Upper lobe of left lung (tissue), 6 donors: ENCODE data around the gene CDC34. TPM values are rescaled to one million over a fixed set of nuclear protein-coding genes. Genes with fewer than 3 reads are reported as not detected.

Source experiments
- ATAC-seq, 2 donors: fragments of 200-7000 bp; cut with Tn5 transposase; one replicate each; pipeline ENCODE4 v1.9.1; 2022; ENCODE audit warnings: mild to moderate bottlenecking in 2 of 2, moderate library complexity in 2 of 2; ENCODE audit not compliant: low FRiP score in 2 of 2
- DNase-seq, 2 donors: peaks; one replicate each; pipeline ENCODE4 v3.0.0-alpha.2; 2019 to 2020
- H3K27ac ChIP-seq, 4 donors: fragments of 200-600 bp; sonication (generic); one replicate each; pipeline ENCODE4 v1.5.1; 2016 to 2019
- H3K27me3 ChIP-seq, 4 donors: fragments of 200-600 bp; sonication (generic); one replicate each; pipeline ENCODE4 v1.5.1; 2017 to 2019
- H3K36me3 ChIP-seq, 4 donors: fragments of 200-600 bp; sonication (generic); one replicate each; pipeline ENCODE4 v1.5.1; 2016 to 2019
- H3K4me1 ChIP-seq, 4 donors: fragments of 200-600 bp; sonication (generic); one replicate each; pipeline ENCODE4 v1.5.1; 2018 to 2019
- H3K4me3 ChIP-seq, 4 donors: fragments of 200-600 bp; sonication (generic); one replicate each; pipeline ENCODE4 v1.5.1; 2017 to 2019; ENCODE audit warnings: mild to moderate bottlenecking in 2 of 4, moderate library complexity in 1 of 4
- H3K9me3 ChIP-seq, 4 donors: fragments of 200-600 bp; sonication (generic); one replicate each; pipeline ENCODE4 v1.5.1; 2018 to 2019
- CTCF ChIP-seq, 6 experiments: fragments of 450-650 bp in 4 of 6; fragments of 200-600 bp in 2 of 6; sonication (generic) in 2 of 6; IDR thresholded peaks; one replicate each; pipeline ENCODE4 v1.5.1; 2016 to 2019; ENCODE audit warnings: antibody characterized with exemption in 6 of 6
- EP300 ChIP-seq, 4 donors: sonication (generic); formaldehyde crosslinking; IDR thresholded peaks; one replicate each; pipeline ENCODE4 v1.5.1; 2017; ENCODE audit warnings: antibody characterized with exemption in 4 of 4, control low read depth in 2 of 4
- POLR2A ChIP-seq, 4 donors: fragments of 450-650 bp; IDR thresholded peaks; one replicate each; pipeline ENCODE4 v1.5.1; 2016 to 2017; ENCODE audit warnings: antibody characterized with exemption in 4 of 4, mild to moderate bottlenecking in 2 of 4
- POLR2AphosphoS5 ChIP-seq, 2 donors: sonication (generic); formaldehyde crosslinking; IDR thresholded peaks; one replicate each; pipeline ENCODE4 v1.5.1; 2017; ENCODE audit warnings: antibody characterized with exemption in 2 of 2
- WGBS, 2 donors: methylation state at CpG; one replicate each; pipeline ENCODE4 v1.1.5; 2017 to 2018; 5-methylcytosine and 5-hydroxymethylcytosine counted together
- total RNA-seq, 6 donors: library from RNA; depleted of rRNA in 4 of 6; stranded (reverse); fragments of >200 nt in 4 of 6; gene quantifications; one replicate each; pipeline versions ENCODE4 v1.1.0 to v1.2.1, GENCODE V29; 2016 to 2021
- donor health status: DM: no; HTN: no; CAD: no; lungs with moderate emphysema.
- donor health status: DM: no; HTN: yes; CAD: no; lungs with severe emphysema.

Gene CDC34
- total RNA-seq, 6 donors from 2014 or later = 42.7 to 140 (median 52.4) TPM

- H3K4me1 ChIP-seq = peaks cover 32 to 48% (median 33%) of the 10 kb centered on the region in 4 donors
- H3K4me3 ChIP-seq = no peak overlapping the region
- no peaks in the 10 kb centered on the region for H3K27me3 ChIP-seq
- no peaks in the 10 kb centered on the region for H3K9me3 ChIP-seq
- ATAC-seq (no peak), DNase-seq (peak in 1 of 2 donors; percentile 85)
- peaks cover 14 to 46% (median 39%) of the 10 kb centered on the region in 4 donors for H3K36me3 ChIP-seq
- 89 to 96% methylated on average over 48 to 58 of the region's 66 CpGs for WGBS, 2 donors
- H3K27ac ChIP-seq = no peak overlapping the region
- no peak for TF ChIP-seq CTCF (IDR thresholded peaks at IDR 0.05)
- no peak for TF ChIP-seq POLR2A (IDR thresholded peaks at IDR 0.05)
- TF ChIP-seq POLR2AphosphoS5 (IDR thresholded peaks at IDR 0.05) = no peak
- TF ChIP-seq EP300 (IDR thresholded peaks at IDR 0.05) = no peak
These were observed 46.2 kb downstream of the CDC34 start for GRCh38 chr19:577439-578392.

GRCh38 chr19:579111-579841 is 47.7 kb downstream of the CDC34 start:
- DNase-seq (peak in 1 of 2 donors; percentile 78), ATAC-seq (no peak)
- H3K4me1 ChIP-seq = peaks cover 20 to 40% (median 21%) of the 10 kb centered on the region in 4 donors
- H3K27ac ChIP-seq = no peak overlapping the region
- H3K9me3 ChIP-seq = no peaks in the 10 kb centered on the region
- no peaks in the 10 kb centered on the region for H3K27me3 ChIP-seq
- WGBS, 2 donors = 91 to 93% methylated on average over 36 to 43 of the region's 46 CpGs
- no peak overlapping the region for H3K4me3 ChIP-seq
- TF ChIP-seq CTCF (IDR thresholded peaks at IDR 0.05) = no peak
- TF ChIP-seq EP300 (IDR thresholded peaks at IDR 0.05) = no peak
- no peak for TF ChIP-seq POLR2A (IDR thresholded peaks at IDR 0.05)
- TF ChIP-seq POLR2AphosphoS5 (IDR thresholded peaks at IDR 0.05) = no peak
- peaks cover 14 to 57% (median 48%) of the 10 kb centered on the region in 4 donors for H3K36me3 ChIP-seq

GRCh38 chr19:579842-580155 is 48.2 kb downstream of the CDC34 start:
- no peaks in the 10 kb centered on the region for H3K9me3 ChIP-seq
- peak in 1 of 2 donors; percentile 59 for DNase-seq
- no peak for TF ChIP-seq EP300 (IDR thresholded peaks at IDR 0.05)
- no peak for TF ChIP-seq POLR2A (IDR thresholded peaks at IDR 0.05)
- no peak for TF ChIP-seq CTCF (IDR thresholded peaks at IDR 0.05)
- no peak for TF ChIP-seq POLR2AphosphoS5 (IDR thresholded peaks at IDR 0.05)
- H3K27ac ChIP-seq = no peak overlapping the region
- peaks cover 15 to 37% (median 16%) of the 10 kb centered on the region in 4 donors for H3K4me1 ChIP-seq
- no peak for ATAC-seq
- H3K27me3 ChIP-seq = no peaks in the 10 kb centered on the region
- H3K36me3 ChIP-seq = peaks cover 14 to 57% (median 48%) of the 10 kb centered on the region in 4 donors
- WGBS, 2 donors = 94 to 96% methylated on average over 6 to 8 of the region's 11 CpGs
- H3K4me3 ChIP-seq = no peak overlapping the region

GRCh38 chr19:580274-580835 is 48.8 kb downstream of the CDC34 start:
- Histone ChIP-seq H3K36me3 (peaks cover 14 to 57% (median 48%) of the 10 kb centered on the region in 4 donors), H3K9me3 (no peaks in the 10 kb centered on the region), H3K27me3 (no peaks in the 10 kb centered on the region), H3K4me1 (peaks cover 9 to 31% (median 11%) of the 10 kb centered on the region in 4 donors), H3K4me3 (no peak overlapping the region), H3K27ac (no peak overlapping the region)
- WGBS, 2 donors = 84 to 98% methylated on average over 12 to 20 of the region's 22 CpGs
- DNase-seq (peak in 1 of 2 donors; percentile 75), ATAC-seq (no peak)
- no peak for TF ChIP-seq POLR2AphosphoS5 (IDR thresholded peaks at IDR 0.05)
- no peak for TF ChIP-seq CTCF (IDR thresholded peaks at IDR 0.05)
- TF ChIP-seq POLR2A (IDR thresholded peaks at IDR 0.05) = no peak
- no peak for TF ChIP-seq EP300 (IDR thresholded peaks at IDR 0.05)
